Erythroblast (primary cell): ENCODE measurements around the gene APLP2.
"Not testable (repeated sequence)": the region's sequence is repeated elsewhere in the genome, so short reads cannot be mapped to it uniquely, and the experiment has no call there.

Source experiments
- GATA1 ChIP-seq: IDR thresholded peaks from 2 replicates; pipeline ENCODE4 v1.6.1; 2011; ENCODE audit warnings: low read depth, mild to moderate bottlenecking, control low read depth, low read length, moderate library complexity
- POLR2A ChIP-seq: IDR thresholded peaks from 2 replicates; pipeline ENCODE4 v1.6.1; 2011; ENCODE audit warnings: mild to moderate bottlenecking, low read length

GRCh38 chr11:130090517-130090916, 20.8 kb downstream of the APLP2 start:
- TF ChIP-seq POLR2A, GATA1: not testable (repeated sequence)
